ENCODE data around the gene BACH2. TPM values are rescaled to one million over a fixed set of nuclear protein-coding genes. Genes with fewer than 3 reads are reported as not detected.

The BACH2 gene
- total and polyA plus RNA-seq, 10 of the 15 experiments (the other 5 are each of a cell fraction or from before 2014, with no cell fraction given): 0.03 to 0.28 (median 0.04) TPM; not detected in 3

DNA sequence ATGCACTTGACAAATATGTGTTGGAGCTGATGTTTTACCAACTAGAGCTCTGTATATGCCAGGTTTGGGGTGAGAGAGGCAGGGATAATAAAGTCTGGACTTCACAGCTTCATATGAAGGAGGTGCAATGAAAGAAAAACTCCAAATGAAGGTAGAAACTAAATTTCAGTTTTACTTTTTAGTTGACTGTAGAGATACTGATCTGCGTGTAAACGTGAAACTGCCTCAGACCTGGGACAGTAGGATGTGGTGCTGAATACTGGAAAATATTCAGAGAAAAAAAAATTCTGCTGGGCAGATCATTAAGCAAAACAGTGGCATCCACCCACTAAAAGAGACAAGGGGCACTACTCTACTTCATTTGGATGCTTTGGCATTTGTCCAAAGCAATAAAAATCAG, 94.5 kb downstream of the BACH2 start:
- no peak overlapping the region for H2AFZ ChIP-seq (ENCODE audit: control insufficient read depth, low read depth, low read length)
- intact Hi-C loops (cut with micrococcal nuclease; ENCODE audit: unreplicated experiment) (no loop called here), in situ Hi-C loops (cut with MboI) (no loop called here)
- H3K79me2 ChIP-seq (ENCODE audit: control insufficient read depth, insufficient read depth, low read length): no peaks in the 10 kb centered on the region
- no peak overlapping the region for H3K27ac ChIP-seq (ENCODE audit: control insufficient read depth, insufficient read depth)
- BruUV-seq (replicated peaks): no TSS peak
- ChIA-PET RAD21 (ENCODE audit: unreplicated experiment) (no interaction called here), SMC1A (ENCODE audit: uncharacterized antibody, unreplicated experiment) (interaction anchor here (1.2 kb wide), 2 partner anchors 12 to 15 kb away, joined by 3 read pairs; no protein-coding TSS in a partner anchor), CTCF (no interaction called here), POLR2A (no interaction called here)
- H3K4me2 ChIP-seq (ENCODE audit: control insufficient read depth, insufficient read depth): no peak overlapping the region
- no peaks in the 10 kb centered on the region for H3K4me1 ChIP-seq (ENCODE audit: control insufficient read depth, insufficient read depth, low read length)
- TF ChIP-seq, protein P1, sequence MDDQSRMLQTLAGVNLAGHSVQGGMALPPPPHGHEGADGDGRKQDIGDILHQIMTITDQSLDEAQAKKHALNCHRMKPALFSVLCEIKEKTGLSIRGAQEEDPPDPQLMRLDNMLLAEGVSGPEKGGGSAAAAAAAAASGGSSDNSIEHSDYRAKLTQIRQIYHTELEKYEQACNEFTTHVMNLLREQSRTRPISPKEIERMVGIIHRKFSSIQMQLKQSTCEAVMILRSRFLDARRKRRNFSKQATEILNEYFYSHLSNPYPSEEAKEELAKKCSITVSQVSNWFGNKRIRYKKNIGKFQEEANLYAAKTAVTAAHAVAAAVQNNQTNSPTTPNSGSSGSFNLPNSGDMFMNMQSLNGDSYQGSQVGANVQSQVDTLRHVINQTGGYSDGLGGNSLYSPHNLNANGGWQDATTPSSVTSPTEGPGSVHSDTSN (IDR thresholded peaks at IDR 0.05; ENCODE audit: insufficient replicate concordance, low read depth, low read length): no peak
- TF ChIP-seq STAT1 (conservative IDR thresholded peaks at IDR 0.05): no peak
- no peak for DNase-seq (ENCODE audit: low read depth, low spot score)
- no peak overlapping the region for H3K9ac ChIP-seq (ENCODE audit: control insufficient read depth, insufficient read depth, low read length)
- FAIRE-seq: no peak
- H3K27me3 ChIP-seq (replicated peaks in 1 of 2; ENCODE audit: control insufficient read depth in 2 of 2, insufficient read depth in 2 of 2, low read length in 1 of 2): no peaks in the 10 kb centered on the region; a peak in 1 of 4 replicates
- ATAC-seq: no peak
- H3K4me3 ChIP-seq: no peak overlapping the region
- H4K20me1 ChIP-seq (ENCODE audit: control insufficient read depth, insufficient read depth): no peaks in the 10 kb centered on the region
- H3K9me3 ChIP-seq (replicated peaks; ENCODE audit: control insufficient read depth, insufficient read depth, low read length): no peaks in the 10 kb centered on the region; the same call in 2 of the 3 replicates
- no peaks in the 10 kb centered on the region for H3K36me3 ChIP-seq (ENCODE audit: control insufficient read depth in 2 of 2, insufficient read depth in 2 of 2, low read length in 1 of 2)
- WGBS (ENCODE audit: insufficient coverage, insufficient replicate concordance, low lambda C conversion rate, missing lambda C conversion rate): 0% methylated on average over 2 of the region's 2 CpGs

- Histone ChIP-seq H3K4me1 (ENCODE audit: control insufficient read depth, insufficient read depth, low read length) (no peaks in the 10 kb centered on the region), H3K9ac (ENCODE audit: control insufficient read depth, insufficient read depth, low read length) (no peak overlapping the region), H3K27ac (ENCODE audit: control insufficient read depth, insufficient read depth) (no peak overlapping the region), H3K4me3 (no peak overlapping the region), H3K4me2 (ENCODE audit: control insufficient read depth, insufficient read depth) (no peak overlapping the region), H3K9me3 (replicated peaks; ENCODE audit: control insufficient read depth, insufficient read depth, low read length) (no peaks in the 10 kb centered on the region; the same call in 2 of the 3 replicates), H2AFZ (ENCODE audit: control insufficient read depth, low read depth, low read length) (no peak overlapping the region), H3K36me3 (ENCODE audit: control insufficient read depth in 2 of 2, insufficient read depth in 2 of 2, low read length in 1 of 2) (no peaks in the 10 kb centered on the region), H4K20me1 (ENCODE audit: control insufficient read depth, insufficient read depth) (no peaks in the 10 kb centered on the region), H3K27me3 (replicated peaks in 1 of 2; ENCODE audit: control insufficient read depth in 2 of 2, insufficient read depth in 2 of 2, low read length in 1 of 2) (no peaks in the 10 kb centered on the region; a peak in 1 of 4 replicates), H3K79me2 (ENCODE audit: control insufficient read depth, insufficient read depth, low read length) (no peaks in the 10 kb centered on the region)
- BruUV-seq (replicated peaks): no TSS peak
- intact Hi-C loops (cut with micrococcal nuclease; ENCODE audit: unreplicated experiment): no loop called here
- no peak for FAIRE-seq
- ATAC-seq: no peak
- RAD21 ChIA-PET (ENCODE audit: unreplicated experiment): no interaction called here
- no peak for DNase-seq (ENCODE audit: low read depth, low spot score)
- in situ Hi-C loops (cut with MboI): no loop called here
- POLR2A ChIA-PET: no interaction called here
- CTCF ChIA-PET: no interaction called here
- 50% methylated on average over 4 of the region's 4 CpGs for WGBS (ENCODE audit: insufficient coverage, insufficient replicate concordance, low lambda C conversion rate, missing lambda C conversion rate)
- SMC1A ChIA-PET (ENCODE audit: uncharacterized antibody, unreplicated experiment): no interaction called here
- no peak for TF ChIP-seq BCL11A (IDR thresholded peaks at IDR 0.05; ENCODE audit: low read depth, low read length)
- TF ChIP-seq, protein P2, sequence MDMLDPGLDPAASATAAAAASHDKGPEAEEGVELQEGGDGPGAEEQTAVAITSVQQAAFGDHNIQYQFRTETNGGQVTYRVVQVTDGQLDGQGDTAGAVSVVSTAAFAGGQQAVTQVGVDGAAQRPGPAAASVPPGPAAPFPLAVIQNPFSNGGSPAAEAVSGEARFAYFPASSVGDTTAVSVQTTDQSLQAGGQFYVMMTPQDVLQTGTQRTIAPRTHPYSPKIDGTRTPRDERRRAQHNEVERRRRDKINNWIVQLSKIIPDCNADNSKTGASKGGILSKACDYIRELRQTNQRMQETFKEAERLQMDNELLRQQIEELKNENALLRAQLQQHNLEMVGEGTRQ (IDR thresholded peaks at IDR 0.05; ENCODE audit: borderline replicate concordance, low read depth, low read length): no peak
- TF ChIP-seq, protein P3, sequence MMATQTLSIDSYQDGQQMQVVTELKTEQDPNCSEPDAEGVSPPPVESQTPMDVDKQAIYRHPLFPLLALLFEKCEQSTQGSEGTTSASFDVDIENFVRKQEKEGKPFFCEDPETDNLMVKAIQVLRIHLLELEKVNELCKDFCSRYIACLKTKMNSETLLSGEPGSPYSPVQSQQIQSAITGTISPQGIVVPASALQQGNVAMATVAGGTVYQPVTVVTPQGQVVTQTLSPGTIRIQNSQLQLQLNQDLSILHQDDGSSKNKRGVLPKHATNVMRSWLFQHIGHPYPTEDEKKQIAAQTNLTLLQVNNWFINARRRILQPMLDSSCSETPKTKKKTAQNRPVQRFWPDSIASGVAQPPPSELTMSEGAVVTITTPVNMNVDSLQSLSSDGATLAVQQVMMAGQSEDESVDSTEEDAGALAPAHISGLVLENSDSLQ (IDR thresholded peaks at IDR 0.05): no peak
- no peak for TF ChIP-seq BMI1 (IDR thresholded peaks at IDR 0.05; ENCODE audit: borderline replicate concordance)
- TF ChIP-seq ZNF622 (IDR thresholded peaks at IDR 0.05): no peak
- TF ChIP-seq, protein P4, sequence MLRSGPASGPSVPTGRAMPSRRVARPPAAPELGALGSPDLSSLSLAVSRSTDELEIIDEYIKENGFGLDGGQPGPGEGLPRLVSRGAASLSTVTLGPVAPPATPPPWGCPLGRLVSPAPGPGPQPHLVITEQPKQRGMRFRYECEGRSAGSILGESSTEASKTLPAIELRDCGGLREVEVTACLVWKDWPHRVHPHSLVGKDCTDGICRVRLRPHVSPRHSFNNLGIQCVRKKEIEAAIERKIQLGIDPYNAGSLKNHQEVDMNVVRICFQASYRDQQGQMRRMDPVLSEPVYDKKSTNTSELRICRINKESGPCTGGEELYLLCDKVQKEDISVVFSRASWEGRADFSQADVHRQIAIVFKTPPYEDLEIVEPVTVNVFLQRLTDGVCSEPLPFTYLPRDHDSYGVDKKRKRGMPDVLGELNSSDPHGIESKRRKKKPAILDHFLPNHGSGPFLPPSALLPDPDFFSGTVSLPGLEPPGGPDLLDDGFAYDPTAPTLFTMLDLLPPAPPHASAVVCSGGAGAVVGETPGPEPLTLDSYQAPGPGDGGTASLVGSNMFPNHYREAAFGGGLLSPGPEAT (IDR thresholded peaks at IDR 0.05; ENCODE audit: low read depth): no peak
- no peak for TF ChIP-seq NFYA (IDR thresholded peaks at IDR 0.05; ENCODE audit: borderline replicate concordance, low read depth, low read length)
- no peak for TF ChIP-seq IRF4 (IDR thresholded peaks at IDR 0.05; ENCODE audit: low read depth, low read length)
- TF ChIP-seq LARP7 (IDR thresholded peaks at IDR 0.05): no peak
- no peak for TF ChIP-seq CHD4 (IDR thresholded peaks at IDR 0.05)
- TF ChIP-seq ETV6 (conservative IDR thresholded peaks at IDR 0.05 in 1 of 2, IDR thresholded peaks at IDR 0.05 in 1 of 2; ENCODE audit: borderline replicate concordance in 1 of 2, low read depth in 1 of 2): no peak
- TF ChIP-seq BHLHE40 (IDR thresholded peaks at IDR 0.05; ENCODE audit: borderline replicate concordance in 1 of 2, low read depth in 2 of 2, low read length in 1 of 2): no peak
Observed at GRCh38 chr6:90199900-90200299, 96.7 kb downstream of the BACH2 start.
